Neural cell (in vitro differentiated cells): ENCODE data around the gene TSPAN32. TPM values are rescaled to one million over a fixed set of nuclear protein-coding genes. Genes with fewer than 3 reads are reported as not detected.

Experiments
- H2AFZ ChIP-seq: fragments of 200-600, 300-800 bp; sonication (generic), shearing (Covaris generic); 2 replicates; pipeline ENCODE4 v1.6.0; 2014; ENCODE audit warnings: low read depth, mild to moderate bottlenecking, antibody characterized with exemption, low read length, moderate library complexity
- H3F3A ChIP-seq: fragments of 200-600 bp; shearing (Covaris generic); 2 replicates; pipeline ENCODE4 v1.6.1; 2016; ENCODE audit warnings: mild to moderate bottlenecking, moderate library complexity, mixed read lengths, antibody characterized with exemption, low read length; ENCODE audit not compliant: insufficient read depth, poor library complexity, severe bottlenecking
- H3K27ac ChIP-seq: fragments of 200-600, 300-800 bp; sonication (generic), shearing (Covaris generic); 2 replicates; pipeline ENCODE4 v1.5.1; 2014; ENCODE audit warnings: mild to moderate bottlenecking, low read length, moderate library complexity
- H3K27me3 ChIP-seq: fragments of 300-800, 200-600 bp; sonication (generic), shearing (Covaris generic); 2 replicates; pipeline ENCODE4 v1.6.0; 2014; ENCODE audit warnings: mild to moderate bottlenecking, low read depth, low read length, moderate library complexity; ENCODE audit not compliant: insufficient read depth
- H3K36me3 ChIP-seq: fragments of 300-800, 200-600 bp; sonication (generic), shearing (Covaris generic); 2 replicates; pipeline ENCODE4 v1.5.1; 2014; ENCODE audit warnings: mild to moderate bottlenecking, antibody characterized with exemption, low read length, moderate library complexity; ENCODE audit not compliant: insufficient read depth
- H3K4me2 ChIP-seq: fragments of 300-800, 200-600 bp; sonication (generic), shearing (Covaris generic); 2 replicates; pipeline ENCODE4 v1.6.0; 2014; ENCODE audit warnings: mild to moderate bottlenecking, low read length
- H3K4me3 ChIP-seq: fragments of 300-800, 200-600 bp; sonication (generic), shearing (Covaris generic); 2 replicates; pipeline ENCODE4 v1.5.1; 2014; ENCODE audit warnings: mild to moderate bottlenecking, low read length, moderate library complexity
- H3K79me2 ChIP-seq: fragments of 200-600 bp; shearing (Covaris generic); replicated peaks from 2 replicates; pipeline ENCODE4 v1.6.0; 2014; ENCODE audit warnings: mild to moderate bottlenecking, low read length, moderate library complexity; ENCODE audit not compliant: insufficient read depth
- H3K9ac ChIP-seq: fragments of 300-800, 200-600 bp; sonication (generic), shearing (Covaris generic); 2 replicates; pipeline ENCODE4 v1.6.1; 2016; ENCODE audit warnings: mild to moderate bottlenecking, low read length, mixed read lengths
- H3K9me2 ChIP-seq: fragments of 200-600 bp; shearing (Covaris generic); 2 replicates; pipeline ENCODE4 v1.6.1; 2016; ENCODE audit warnings: mild to moderate bottlenecking, low read length, mixed read lengths; ENCODE audit not compliant: insufficient read depth
- H3K9me3 ChIP-seq: fragments of 200-600, 300-800 bp; sonication (generic), shearing (Covaris generic); 2 replicates; pipeline ENCODE4 v1.6.1; 2016; ENCODE audit warnings: mild to moderate bottlenecking, mixed run types, low read length, moderate library complexity, mixed read lengths
- H4K20me1 ChIP-seq: fragments of 200-600 bp; shearing (Covaris generic); 2 replicates; pipeline ENCODE4 v1.6.1; 2016; ENCODE audit warnings: mild to moderate bottlenecking, mixed run types; ENCODE audit not compliant: insufficient read depth
- CTCF ChIP-seq: fragments of 450-650 bp; IDR thresholded peaks from 2 replicates; pipeline ENCODE4 v1.5.1; 2014; ENCODE audit warnings: antibody characterized with exemption, mild to moderate bottlenecking, moderate library complexity; ENCODE audit not compliant: poor library complexity, severe bottlenecking
- EP300 ChIP-seq: fragments of 450-650 bp; conservative IDR thresholded peaks from 2 replicates; pipeline ENCODE4 v1.6.1; 2014; ENCODE audit warnings: antibody characterized with exemption, mild to moderate bottlenecking, moderate library complexity; ENCODE audit not compliant: poor library complexity, severe bottlenecking
- EZH2 ChIP-seq: fragments of 200-600, 300-800 bp; shearing (Covaris generic), sonication (generic); IDR thresholded peaks from 2 replicates; pipeline ENCODE4 v1.6.1; 2014; ENCODE audit warnings: antibody characterized with exemption, low read length, borderline replicate concordance, mild to moderate bottlenecking; ENCODE audit not compliant: insufficient read depth, poor library complexity, severe bottlenecking
- MXI1 ChIP-seq: fragments of 450-650 bp; conservative IDR thresholded peaks from 2 replicates; pipeline ENCODE4 v1.6.1; 2014; ENCODE audit warnings: antibody characterized with exemption, mild to moderate bottlenecking; ENCODE audit not compliant: poor library complexity, severe bottlenecking
- POLR2AphosphoS5 ChIP-seq: IDR thresholded peaks from 2 replicates; pipeline ENCODE4 v1.6.1; 2012
- RAD21 ChIP-seq: fragments of 450-650 bp; conservative IDR thresholded peaks from 2 replicates; pipeline ENCODE4 v1.6.1; 2014; ENCODE audit warnings: antibody characterized with exemption, mild to moderate bottlenecking, moderate library complexity
- REST ChIP-seq: IDR thresholded peaks from 2 replicates; pipeline ENCODE4 v1.6.1; 2012; ENCODE audit warnings: borderline replicate concordance
- SMC3 ChIP-seq: fragments of 450-650 bp; conservative IDR thresholded peaks from 2 replicates; pipeline ENCODE4 v1.6.1; 2014; ENCODE audit warnings: antibody characterized with exemption, mild to moderate bottlenecking, moderate library complexity; ENCODE audit not compliant: poor library complexity
- TAF1 ChIP-seq: IDR thresholded peaks from 2 replicates; pipeline ENCODE4 v1.6.1; 2012; ENCODE audit warnings: low read depth
- polyA plus RNA-seq: library from polyadenylated mRNA; depleted of rRNA; stranded (reverse); fragments of >200 nt; gene quantifications from 2 replicates; pipeline ENCODE4 v1.2.3, GENCODE V29; 2014

Gene TSPAN32
- polyA plus RNA-seq, 1 donor from 2014 or later = not detected

- no peaks in the 10 kb centered on the region for H3K9me3 ChIP-seq
- H3K27ac ChIP-seq = no peak overlapping the region
- H4K20me1 ChIP-seq = no peaks in the 10 kb centered on the region
- H3F3A ChIP-seq = no peaks in the 10 kb centered on the region
- H3K9me2 ChIP-seq = no peaks in the 10 kb centered on the region
- H2AFZ ChIP-seq = no peak overlapping the region
- no peak for TF ChIP-seq TAF1
- no peak for TF ChIP-seq SMC3
- no peak for TF ChIP-seq REST
- no peak for TF ChIP-seq EZH2
- TF ChIP-seq CTCF = no peak
- no peak for TF ChIP-seq EP300
- TF ChIP-seq MXI1 = no peak
- no peak for TF ChIP-seq RAD21
- no peak for TF ChIP-seq POLR2AphosphoS5
- H3K79me2 ChIP-seq = no peaks in the 10 kb centered on the region
- H3K9ac ChIP-seq = no peak overlapping the region
- H3K4me3 ChIP-seq = no peak overlapping the region
- no peaks in the 10 kb centered on the region for H3K27me3 ChIP-seq
- no peak overlapping the region for H3K4me2 ChIP-seq
- H3K36me3 ChIP-seq = no peaks in the 10 kb centered on the region
Observed at GRCh38 chr11:2302896-2303626, 1.2 kb downstream of the TSPAN32 start.

- TF ChIP-seq REST (no peak), POLR2AphosphoS5 (no peak), MXI1 (no peak), EP300 (no peak), RAD21 (no peak), TAF1 (no peak), SMC3 (no peak), CTCF (no peak), EZH2 (no peak)
- no peak overlapping the region for H3K9ac ChIP-seq
- no peaks in the 10 kb centered on the region for H3K9me3 ChIP-seq
- H4K20me1 ChIP-seq = no peaks in the 10 kb centered on the region
- no peaks in the 10 kb centered on the region for H3K36me3 ChIP-seq
- H3F3A ChIP-seq = no peaks in the 10 kb centered on the region
- H3K27ac ChIP-seq = no peak overlapping the region
- H3K4me2 ChIP-seq = no peak overlapping the region
- H3K79me2 ChIP-seq = no peaks in the 10 kb centered on the region
- no peaks in the 10 kb centered on the region for H3K27me3 ChIP-seq
- no peaks in the 10 kb centered on the region for H3K9me2 ChIP-seq
- H3K4me3 ChIP-seq = no peak overlapping the region
- H2AFZ ChIP-seq = no peak overlapping the region
Observed at GRCh38 chr11:2303627-2304505, 2.1 kb downstream of the TSPAN32 start.
